H1 (cell line): ENCODE measurements around the gene SLC38A8. TPM values are rescaled to one million over a fixed set of nuclear protein-coding genes. Genes with fewer than 3 reads are reported as not detected.

Source experiments
- CTCF ChIA-PET: fragments of 300-600 bp; sonication (Branson Sonifier 250); formaldehyde crosslinking; loops from one replicate; lab custom pipeline; 2021; ENCODE audit not compliant: partially characterized antibody; lab: Charles Lee
- POLR2A ChIA-PET: fragments of 300-600 bp; sonication (Branson Sonifier 250); formaldehyde crosslinking; loops from one replicate; lab custom pipeline; 2021; ENCODE audit warnings: inconsistent platforms; ENCODE audit not compliant: partially characterized antibody; lab: Charles Lee
- DNase-seq, 2 experiments: peaks; one replicate each; pipeline versions ENCODE4 v3.0.0 to v3.0.0-alpha.2; 2010 to 2022; ENCODE audit warnings: low spot score in 2 of 2, low read depth in 1 of 2, mixed read lengths in 1 of 2
- FAIRE-seq: peaks from 2 replicates; lab custom pipeline; 2011; peaks lifted over from hg19 to GRCh38; lab: Jason Lieb, UNC
- H2AFZ ChIP-seq: 2 replicates; pipeline ENCODE4 v1.8.1; 2012; ENCODE audit warnings: low read length, inconsistent platforms
- H2AK5ac ChIP-seq: 2 replicates; pipeline ENCODE4 v1.6.1; 2013; ENCODE audit warnings: low read depth, low read length
- H2BK120ac ChIP-seq: replicated peaks from 2 replicates; pipeline ENCODE3; 2013; ENCODE audit warnings: low read depth, low read length, inconsistent platforms
- H2BK12ac ChIP-seq: 2 replicates; pipeline ENCODE4 v1.6.1; 2013; ENCODE audit warnings: low read depth, low read length
- H2BK15ac ChIP-seq: 2 replicates; pipeline ENCODE4 v1.6.1; 2013; ENCODE audit warnings: low read length
- H2BK20ac ChIP-seq: 2 replicates; pipeline ENCODE4 v1.6.1; 2013; ENCODE audit warnings: low read length
- H2BK5ac ChIP-seq: 2 replicates; pipeline ENCODE4 v1.6.1; 2013; ENCODE audit warnings: low read depth, low read length
- H3K14ac ChIP-seq: 2 replicates; pipeline ENCODE4 v1.6.1; 2013; ENCODE audit warnings: inconsistent platforms; ENCODE audit not compliant: insufficient read length
- H3K18ac ChIP-seq: 2 replicates; pipeline ENCODE4 v1.6.1; 2013; ENCODE audit warnings: low read length; ENCODE audit errors: extremely low read depth
- H3K23ac ChIP-seq: 2 replicates; pipeline ENCODE4 v1.6.1; 2013; ENCODE audit warnings: inconsistent platforms; ENCODE audit not compliant: insufficient read length
- H3K23me2 ChIP-seq: 2 replicates; pipeline ENCODE4 v1.6.1; 2013; ENCODE audit warnings: low read depth, low read length
- H3K27ac ChIP-seq: 2 replicates; pipeline ENCODE4 v1.6.1; 2011; ENCODE audit warnings: low read depth, low read length, inconsistent platforms
- H3K27me3 ChIP-seq, 4 experiments: replicated peaks in 1 of 4; 1 replicate in 1 of 4; 2 replicates in 3 of 4; pipeline versions ENCODE4 v1.6.1 to v1.8.1; 2011 to 2013; ENCODE audit warnings: low read length in 3 of 4, mild to moderate bottlenecking in 3 of 4, inconsistent platforms in 2 of 4, mixed read lengths in 2 of 4, moderate library complexity in 1 of 4; ENCODE audit not compliant: control insufficient read depth in 3 of 4, insufficient read depth in 3 of 4; ENCODE audit errors: extremely low read depth in 1 of 4
- H3K36me3 ChIP-seq, 4 experiments: 2 replicates each; pipeline versions ENCODE4 v1.6.1 to v1.8.1; 2011 to 2013; ENCODE audit warnings: mild to moderate bottlenecking in 4 of 4, low read length in 3 of 4, moderate library complexity in 2 of 4, control low read depth in 1 of 4, inconsistent platforms in 1 of 4; ENCODE audit not compliant: insufficient read depth in 4 of 4, control insufficient read depth in 2 of 4
- H3K4ac ChIP-seq: replicated peaks from 2 replicates; pipeline ENCODE3; 2013; ENCODE audit warnings: low read length, low read depth, mixed read lengths, inconsistent platforms; ENCODE audit not compliant: insufficient read length
- H3K4me1 ChIP-seq, 4 experiments: replicated peaks in 1 of 4; 1 replicate in 1 of 4; 2 replicates in 3 of 4; pipeline versions ENCODE4 v1.6.1 to v1.8.1; 2011 to 2013; ENCODE audit warnings: low read length in 3 of 4, inconsistent platforms in 2 of 4, mixed read lengths in 1 of 4; ENCODE audit not compliant: insufficient read depth in 4 of 4, control insufficient read depth in 3 of 4
- H3K4me2 ChIP-seq, 2 experiments: 2 replicates each; pipeline versions ENCODE4 v1.6.1 to v1.8.1; 2011 to 2013; ENCODE audit warnings: low read depth in 2 of 2, low read length in 2 of 2, control low read depth in 1 of 2, inconsistent platforms in 1 of 2, mild to moderate bottlenecking in 1 of 2; ENCODE audit not compliant: insufficient read depth in 1 of 2
- H3K4me3 ChIP-seq, 4 experiments: fragments of 200-600, 300-600 bp in 1 of 4; sonication (generic), shearing (Covaris generic), sonication (Bioruptor Twin) in 1 of 4; 2 replicates each; pipeline versions ENCODE4 v1.5.1 to v1.8.1; 2011 to 2016; ENCODE audit warnings: low read length in 4 of 4, low read depth in 3 of 4, control low read depth in 2 of 4, inconsistent platforms in 2 of 4, mild to moderate bottlenecking in 2 of 4, mixed read lengths in 1 of 4, moderate library complexity in 1 of 4; ENCODE audit not compliant: insufficient read depth in 2 of 4; ENCODE audit errors: extremely low read depth in 1 of 4
- H3K56ac ChIP-seq: replicated peaks from 2 replicates; pipeline ENCODE3; 2013; ENCODE audit warnings: low read depth, mild to moderate bottlenecking, mixed read lengths, low read length, inconsistent platforms; ENCODE audit not compliant: insufficient read length
- H3K79me1 ChIP-seq: 2 replicates; pipeline ENCODE4 v1.6.1; 2013; ENCODE audit warnings: low read depth, low read length, control low read depth
- H3K79me2 ChIP-seq, 2 experiments: 2 replicates each; pipeline versions ENCODE4 v1.6.1 to v1.8.1; 2012 to 2013; ENCODE audit warnings: low read length in 2 of 2, mild to moderate bottlenecking in 2 of 2, inconsistent platforms in 1 of 2; ENCODE audit not compliant: insufficient read depth in 2 of 2, control insufficient read depth in 1 of 2
- H3K9ac ChIP-seq, 4 experiments: replicated peaks in 1 of 4; 1 replicate in 1 of 4; 2 replicates in 3 of 4; pipeline versions ENCODE4 v1.6.1 to v1.8.1; 2011 to 2013; ENCODE audit warnings: low read depth in 3 of 4, low read length in 3 of 4, control low read depth in 2 of 4, mild to moderate bottlenecking in 2 of 4, moderate library complexity in 2 of 4, inconsistent platforms in 1 of 4; ENCODE audit errors: extremely low read depth in 1 of 4
- H3K9me3 ChIP-seq, 2 experiments: 2 replicates each; pipeline versions ENCODE4 v1.6.1 to v1.8.1; 2012 to 2013; ENCODE audit warnings: mild to moderate bottlenecking in 2 of 2, moderate library complexity in 2 of 2, control low read depth in 1 of 2, inconsistent platforms in 1 of 2, low read depth in 1 of 2, low read length in 1 of 2, mixed read lengths in 1 of 2; ENCODE audit not compliant: insufficient read depth in 2 of 2
- H4K20me1 ChIP-seq, 2 experiments: replicated peaks in 1 of 2; 2 replicates each; pipeline versions ENCODE3 to v1.8.1; 2011 to 2013; ENCODE audit warnings: inconsistent platforms in 2 of 2, low read length in 2 of 2, mild to moderate bottlenecking in 1 of 2; ENCODE audit not compliant: insufficient read depth in 2 of 2, control insufficient read depth in 1 of 2
- H4K5ac ChIP-seq: 2 replicates; pipeline ENCODE4 v1.6.1; 2013; ENCODE audit warnings: low read length, low read depth, mixed read lengths, inconsistent platforms; ENCODE audit not compliant: insufficient read length
- H4K8ac ChIP-seq: 2 replicates; pipeline ENCODE4 v1.8.0; 2013; ENCODE audit warnings: mild to moderate bottlenecking, moderate library complexity, low read length, inconsistent platforms; ENCODE audit not compliant: insufficient read depth; ENCODE audit errors: extremely low read depth
- H4K91ac ChIP-seq: replicated peaks from 2 replicates; pipeline ENCODE3; 2013; ENCODE audit warnings: low read length, mixed read lengths, inconsistent platforms; ENCODE audit not compliant: insufficient read length
- BACH1 ChIP-seq: IDR thresholded peaks from 2 replicates; pipeline ENCODE4 v1.6.1; 2012; ENCODE audit warnings: low read length, improper control_type of control experiment
- BRCA1 ChIP-seq: IDR thresholded peaks from 2 replicates; pipeline ENCODE4 v1.6.1; 2012; ENCODE audit warnings: low read depth, low read length, improper control_type of control experiment
- CBX5 ChIP-seq: fragments of 300-800, 300-1000 bp; sonication (generic); IDR thresholded peaks from 2 replicates; pipeline ENCODE4 v1.7.1; 2016; ENCODE audit warnings: antibody characterized with exemption, low read length, low read depth
- CHD1 ChIP-seq: IDR thresholded peaks from 2 replicates; pipeline ENCODE4 v1.6.1; 2012; ENCODE audit warnings: low read depth, low read length, improper control_type of control experiment
- GABPA ChIP-seq: IDR thresholded peaks from 2 replicates; pipeline ENCODE4 v1.6.1; 2011; ENCODE audit warnings: mild to moderate bottlenecking, low read length, moderate library complexity, borderline replicate concordance; ENCODE audit not compliant: insufficient read depth
- NANOG ChIP-seq: IDR thresholded peaks from 2 replicates; pipeline ENCODE4 v1.6.1; 2011; ENCODE audit warnings: low read length, low read depth, mild to moderate bottlenecking, inconsistent platforms; ENCODE audit not compliant: insufficient read depth, poor library complexity, severe bottlenecking
- NRF1 ChIP-seq: IDR thresholded peaks from 2 replicates; pipeline ENCODE4 v1.6.1; 2011; ENCODE audit warnings: mild to moderate bottlenecking, low read depth, low read length, improper control_type of control experiment
- POU5F1 ChIP-seq: IDR thresholded peaks from 2 replicates; pipeline ENCODE4 v1.6.1; 2011; ENCODE audit warnings: low read depth, mild to moderate bottlenecking, low read length, moderate library complexity
- RBBP5 ChIP-seq: IDR thresholded peaks from 2 replicates; pipeline ENCODE4 v1.7.1; 2012; ENCODE audit warnings: low read depth, mild to moderate bottlenecking, inconsistent platforms, low read length, moderate library complexity, borderline replicate concordance
- SIX5 ChIP-seq: IDR thresholded peaks from 2 replicates; pipeline ENCODE4 v1.6.1; 2011; ENCODE audit warnings: mild to moderate bottlenecking, low read depth, low read length
- WGBS, 2 experiments: shearing (Covaris generic) in 1 of 2; methylation state at CpG; one replicate each; pipeline versions ENCODE4 v1.1.6 to v1.1.7; 2013 to 2015; ENCODE audit warnings: low lambda C conversion rate in 2 of 2, mixed read lengths in 2 of 2, inconsistent platforms in 1 of 2, low coverage in 1 of 2, missing lambda C conversion rate in 1 of 2; ENCODE audit not compliant: insufficient replicate concordance in 2 of 2, insufficient coverage in 1 of 2, insufficient read length in 1 of 2; ENCODE audit errors: extremely low coverage in 1 of 2, missing lambda C conversion rate in 1 of 2; 5-methylcytosine and 5-hydroxymethylcytosine counted together
- polyA plus RNA-seq, 7 experiments: library from polyadenylated mRNA; depleted of rRNA in 3 of 7; stranded (reverse) in 5 of 7; unstranded in 2 of 7; fragments of >200 nt in 5 of 7; fragments of 200-250 nt in 2 of 7; gene quantifications; 1 replicate in 5 of 7; 2 replicates in 1 of 7; 4 replicates in 1 of 7; pipeline versions ENCODE4 v1.2.1 to v1.2.3, GENCODE V29; 2011 to 2013; ENCODE audit warnings: missing spikeins in 2 of 7, mixed read lengths in 2 of 7
- total RNA-seq: library from RNA; stranded (reverse); fragmentation: NEBNext Ultra II Directional; extraction: Animal tissue kit (Norgen Biotek cat#: 25700); gene quantifications from 2 replicates; pipeline ENCODE4 v1.2.1, GENCODE V29; 2021
- TF ChIP-seq, protein P1 (sequence below): IDR thresholded peaks from 2 replicates; pipeline ENCODE4 v1.6.1; 2012; ENCODE audit warnings: inconsistent platforms

SLC38A8 gene
- total and polyA plus RNA-seq, 2 of the 8 experiments (the other 6 are each of a cell fraction or from before 2014, with no cell fraction given): 0.08 TPM; not detected in 1

DNA sequence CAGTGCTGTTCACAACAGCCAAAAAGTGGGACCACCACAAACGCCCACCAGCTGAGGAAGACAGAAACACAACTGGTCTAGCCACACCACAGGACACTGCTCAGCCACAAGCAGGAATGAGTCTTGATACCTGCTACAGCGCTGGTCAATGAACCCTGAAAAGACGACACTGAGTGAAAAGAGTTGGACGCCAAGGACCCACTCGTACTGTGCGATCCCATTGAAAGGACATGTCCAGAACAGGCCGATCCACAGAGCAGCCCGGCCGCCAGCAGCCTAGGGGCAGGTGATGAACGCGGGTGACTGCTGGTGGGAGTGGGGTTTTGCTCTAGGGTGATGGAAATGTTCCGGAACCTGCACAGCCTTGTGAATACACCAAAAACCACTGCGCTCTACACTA, 10.6 kb upstream of the SLC38A8 start:
- peaks cover 0 to 32% (median 10%) of the 10 kb centered on the region in 4 experiments; a peak in 6 of 8 replicates for H3K36me3 ChIP-seq
- H3K27ac ChIP-seq: no peak overlapping the region
- H2BK120ac ChIP-seq: no peak overlapping the region
- FAIRE-seq (no peak), DNase-seq (no peak)
- ChIA-PET CTCF (interaction anchor here (1.6 to 21.4 kb wide), 5 partner anchors 8 to 94 kb away, joined by 5 to 366 read pairs (median 84); partner anchors contain the start of genes OSGIN1 and SLC38A8), POLR2A (interaction anchor here (1.1 kb wide), 1 partner anchor 8 kb away, joined by 3 read pairs; no protein-coding TSS in a partner anchor)
- no peaks in the 10 kb centered on the region for H3K79me2 ChIP-seq
- no peak overlapping the region for H3K23ac ChIP-seq
- H3K4ac ChIP-seq: no peak overlapping the region
- H3K56ac ChIP-seq: no peak overlapping the region
- no peak overlapping the region for H2AFZ ChIP-seq
- no peak overlapping the region for H2BK5ac ChIP-seq
- H3K4me2 ChIP-seq: no peak overlapping the region
- H4K8ac ChIP-seq: no peak overlapping the region
- 94% methylated on average over 13 of the region's 13 CpGs; no CpG with 5 or more reads in 1 of the 2 experiments for WGBS, 2 experiments
- H3K9me3 ChIP-seq: no peaks in the 10 kb centered on the region
- no peak overlapping the region for H2BK20ac ChIP-seq
- peaks cover 2% of the 10 kb centered on the region; the same call in 1 of the 2 replicates for H3K79me1 ChIP-seq
- H3K4me1 ChIP-seq: no peaks in the 10 kb centered on the region
- H4K5ac ChIP-seq: no peak overlapping the region
- H4K20me1 ChIP-seq: peaks cover 1 to 8% of the 10 kb centered on the region in 2 experiments
- H3K18ac ChIP-seq: no peak overlapping the region
- no peak overlapping the region for H2AK5ac ChIP-seq
- H4K91ac ChIP-seq: no peak overlapping the region
- no peak for TF ChIP-seq NANOG
- TF ChIP-seq BACH1: no peak
- no peak for TF ChIP-seq POU5F1
- no peak for TF ChIP-seq CBX5
- TF ChIP-seq SIX5: no peak
- TF ChIP-seq BRCA1: no peak
- TF ChIP-seq CHD1: no peak
- no peak for TF ChIP-seq GABPA
- no peak for TF ChIP-seq NRF1
- TF ChIP-seq RBBP5: no peak
- TF ChIP-seq, protein P1, sequence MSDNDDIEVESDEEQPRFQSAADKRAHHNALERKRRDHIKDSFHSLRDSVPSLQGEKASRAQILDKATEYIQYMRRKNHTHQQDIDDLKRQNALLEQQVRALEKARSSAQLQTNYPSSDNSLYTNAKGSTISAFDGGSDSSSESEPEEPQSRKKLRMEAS: no peak
- no peak overlapping the region for H3K4me3 ChIP-seq
- no peak overlapping the region for H2BK12ac ChIP-seq
- H3K23me2 ChIP-seq: no peaks in the 10 kb centered on the region
- H2BK15ac ChIP-seq: no peak overlapping the region
- H3K9ac ChIP-seq: no peak overlapping the region
- H3K27me3 ChIP-seq: no peaks in the 10 kb centered on the region
- no peak overlapping the region for H3K14ac ChIP-seq
